Activated CD8-positive, alpha-beta memory T cell treated with anti-CD3 and anti-CD28 coated beads for 1 hour (primary cell): Measurements from ENCODE around the gene TNK2.
"Not testable (repeated sequence)": the region's sequence is repeated elsewhere in the genome, so short reads cannot be mapped to it uniquely, and the experiment has no call there.

ENCODE experiments used
- DNase-seq, 2 donors: peaks; one replicate each; pipeline ENCODE4 v3.0.0-alpha.2; 2020; ENCODE audit warnings: low read depth in 1 of 2; ENCODE audit errors: extremely low read depth in 1 of 2

The TNK2 gene

GRCh38 chr3:195907934-195908693 is at the start of gene TNK2:
Gene TNK2 (minus strand): TSS chr3:195908551. CDS start chr3:195888588, 19,963 bp downstream.
- DNase-seq = peak in 1 of 2 donors; percentile 38

GRCh38 chr3:195956577-195956976 is 48.2 kb upstream of the TNK2 start:
- DNase-seq = no peak

GRCh38 chr3:195955416-195955841 is 47.1 kb upstream of the TNK2 start:
- not testable (repeated sequence) for DNase-seq

GRCh38 chr3:195954752-195955119 is 46.4 kb upstream of the TNK2 start:
- peak; percentile 39 to 46 for DNase-seq

GRCh38 chr3:195954052-195954751 is 45.9 kb upstream of the TNK2 start:
- peak in 1 of 2 donors; percentile 59 for DNase-seq

- not testable (repeated sequence) for DNase-seq
Observed at GRCh38 chr3:195952590-195952989, 44.2 kb upstream of the TNK2 start.

GRCh38 chr3:195951443-195952177 is 43.3 kb upstream of the TNK2 start:
- DNase-seq = not testable (repeated sequence)

GRCh38 chr3:195950731-195951130 is 42.4 kb upstream of the TNK2 start:
- DNase-seq = not testable (repeated sequence)

GRCh38 chr3:195950164-195950563 is 41.8 kb upstream of the TNK2 start:
- DNase-seq = not testable (repeated sequence)

- DNase-seq = not testable (repeated sequence)
Observed at GRCh38 chr3:195946910-195947699, 38.8 kb upstream of the TNK2 start.

- DNase-seq = not testable (repeated sequence)
Observed at GRCh38 chr3:195941265-195941815, 33.0 kb upstream of the TNK2 start.

- DNase-seq = not testable (repeated sequence)
Observed at GRCh38 chr3:195940806-195941205, 32.5 kb upstream of the TNK2 start.

- not testable (repeated sequence) for DNase-seq
Observed at GRCh38 chr3:195939526-195940470, 31.4 kb upstream of the TNK2 start.

- DNase-seq = not testable (repeated sequence)
Observed at GRCh38 chr3:195933044-195933430, 24.7 kb upstream of the TNK2 start.

- DNase-seq = no peak
Observed at GRCh38 chr3:195932418-195933043, 24.2 kb upstream of the TNK2 start.

- no peak for DNase-seq
Observed at GRCh38 chr3:195931582-195932273, 23.4 kb upstream of the TNK2 start.

GRCh38 chr3:195929452-195929851 is 21.1 kb upstream of the TNK2 start:
- DNase-seq = no peak

- no peak for DNase-seq
Observed at GRCh38 chr3:195921334-195921791, 13.0 kb upstream of the TNK2 start.
